Measurements from ENCODE around the gene PNRC1.
A peak's percentile ranks its signal among the peaks of the same experiment; 100 is the strongest.
"Not testable (repeated sequence)": the region's sequence is repeated elsewhere in the genome, so short reads cannot be mapped to it uniquely, and the experiment has no call there.

The PNRC1 gene

GRCh38 chr6:89111933-89112332, 31.4 kb downstream of the PNRC1 start:
- no peak for DNase-seq

- DNase-seq = no peak
Measured at GRCh38 chr6:89116702-89117101, 36.2 kb downstream of the PNRC1 start.

- DNase-seq = peak; percentile 54
Measured at GRCh38 chr6:89117211-89118108, 36.9 kb downstream of the PNRC1 start, which contains the start of gene SRSF12. Gene SRSF12, minus strand, starts transcription at chr6:89118071. Its CDS starts 184 bp downstream, at chr6:89117887.

- DNase-seq = no peak
Measured at GRCh38 chr6:89118931-89119330, 38.4 kb downstream of the PNRC1 start.

- DNase-seq = peak; percentile 12
Measured at GRCh38 chr6:89120371-89120770, 39.8 kb downstream of the PNRC1 start.

- no peak for DNase-seq
Measured at GRCh38 chr6:89121934-89122333, 41.4 kb downstream of the PNRC1 start.

- peak; percentile 50 for DNase-seq
Measured at GRCh38 chr6:89122625-89123024, 42.1 kb downstream of the PNRC1 start.

- DNase-seq = not testable (repeated sequence)
Measured at GRCh38 chr6:89128256-89128671, 47.7 kb downstream of the PNRC1 start.

GRCh38 chr6:89131599-89131998, 51.0 kb downstream of the PNRC1 start:
- no peak for DNase-seq

- no peak for DNase-seq
Measured at GRCh38 chr6:89132057-89132456, 51.5 kb downstream of the PNRC1 start.

- DNase-seq = no peak
Measured at GRCh38 chr6:89133981-89134380, 53.4 kb downstream of the PNRC1 start.

- DNase-seq = no peak
Measured at GRCh38 chr6:89134723-89135122, 54.2 kb downstream of the PNRC1 start.

Measured in fibroblast of skin of back (primary cell).